ENCODE measurements around the gene EPS15. TPM values are rescaled to one million over a fixed set of nuclear protein-coding genes. Genes with fewer than 3 reads are reported as not detected.

Gene EPS15
- total RNA-seq, 2 donors from 2014 or later: 40.3 to 55.8 TPM

DNA sequence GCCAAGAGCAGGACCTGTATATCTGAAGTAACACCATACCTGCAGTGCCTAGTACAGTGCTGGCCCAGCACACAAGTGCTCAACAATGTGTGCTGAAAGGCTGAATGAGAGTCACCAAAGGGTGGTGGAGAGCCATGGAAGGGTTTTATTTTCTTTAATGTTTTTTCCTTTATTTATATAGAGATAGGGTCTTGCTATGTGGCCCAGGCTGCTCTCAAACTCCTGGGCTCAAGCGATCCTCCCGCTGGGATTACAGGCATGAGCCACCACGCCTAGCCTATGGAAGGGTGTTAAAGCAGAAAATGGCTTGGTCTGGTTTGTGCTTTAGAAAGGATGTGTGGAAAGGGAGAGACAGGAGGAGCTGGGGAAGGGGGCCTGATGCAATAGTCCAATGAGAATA lies 175.4 kb downstream of the EPS15 start:
- intact Hi-C loops (cut with DNase I): loop anchor here (10.0 kb wide), 1 partner anchor 191 kb away; no protein-coding TSS in a partner anchor
- Histone ChIP-seq H3K4me1 (no peaks in the 10 kb centered on the region), H3K27ac (no peak overlapping the region), H3K9me3 (no peaks in the 10 kb centered on the region), H3K4me3 (no peak overlapping the region), H3K27me3 (no peaks in the 10 kb centered on the region), H3K36me3 (no peaks in the 10 kb centered on the region), H3K9ac (ENCODE audit: low read depth in 2 of 2, low read length in 2 of 2) (no peak overlapping the region)
- DNase-seq: no peak
- TF ChIP-seq, protein P1, sequence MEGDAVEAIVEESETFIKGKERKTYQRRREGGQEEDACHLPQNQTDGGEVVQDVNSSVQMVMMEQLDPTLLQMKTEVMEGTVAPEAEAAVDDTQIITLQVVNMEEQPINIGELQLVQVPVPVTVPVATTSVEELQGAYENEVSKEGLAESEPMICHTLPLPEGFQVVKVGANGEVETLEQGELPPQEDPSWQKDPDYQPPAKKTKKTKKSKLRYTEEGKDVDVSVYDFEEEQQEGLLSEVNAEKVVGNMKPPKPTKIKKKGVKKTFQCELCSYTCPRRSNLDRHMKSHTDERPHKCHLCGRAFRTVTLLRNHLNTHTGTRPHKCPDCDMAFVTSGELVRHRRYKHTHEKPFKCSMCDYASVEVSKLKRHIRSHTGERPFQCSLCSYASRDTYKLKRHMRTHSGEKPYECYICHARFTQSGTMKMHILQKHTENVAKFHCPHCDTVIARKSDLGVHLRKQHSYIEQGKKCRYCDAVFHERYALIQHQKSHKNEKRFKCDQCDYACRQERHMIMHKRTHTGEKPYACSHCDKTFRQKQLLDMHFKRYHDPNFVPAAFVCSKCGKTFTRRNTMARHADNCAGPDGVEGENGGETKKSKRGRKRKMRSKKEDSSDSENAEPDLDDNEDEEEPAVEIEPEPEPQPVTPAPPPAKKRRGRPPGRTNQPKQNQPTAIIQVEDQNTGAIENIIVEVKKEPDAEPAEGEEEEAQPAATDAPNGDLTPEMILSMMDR (IDR thresholded peaks at IDR 0.05): no peak

DNA sequence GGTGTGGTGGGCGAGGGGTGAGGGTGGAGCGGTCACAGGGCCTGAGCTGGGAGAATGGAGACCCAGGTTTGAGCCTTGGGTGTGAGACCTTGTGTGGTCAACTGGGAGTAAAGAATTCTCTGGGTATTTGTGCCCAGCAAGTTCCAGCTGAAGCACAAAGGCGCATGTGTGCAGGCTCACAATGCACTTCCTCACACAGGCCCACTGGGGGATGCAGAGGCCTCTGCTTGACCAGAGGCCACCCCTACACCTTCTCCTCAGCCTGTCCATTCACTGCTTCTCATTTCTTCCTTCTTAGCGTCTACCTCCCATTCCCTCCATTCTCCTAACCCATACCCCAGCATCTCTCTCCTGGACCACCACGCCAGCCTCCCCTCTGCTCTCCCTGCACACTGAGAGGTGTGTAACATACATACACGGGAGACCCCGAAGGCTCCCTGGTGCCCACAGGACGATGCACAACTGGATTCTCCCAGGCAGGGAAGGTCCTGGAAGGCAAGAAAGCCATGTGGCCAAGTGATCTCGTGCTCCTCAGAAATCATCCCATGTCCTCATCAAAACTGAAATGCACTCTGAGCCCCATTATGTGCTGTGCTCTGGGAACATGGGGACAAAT lies 176.4 kb downstream of the EPS15 start:
- Histone ChIP-seq H3K27ac (no peak overlapping the region), H3K4me1 (no peaks in the 10 kb centered on the region), H3K27me3 (no peaks in the 10 kb centered on the region), H3K4me3 (no peak overlapping the region), H3K9me3 (no peaks in the 10 kb centered on the region), H3K9ac (ENCODE audit: low read depth in 2 of 2, low read length in 2 of 2) (no peak overlapping the region), H3K36me3 (no peaks in the 10 kb centered on the region)
- TF ChIP-seq, protein P1 (IDR thresholded peaks at IDR 0.05): no peak
- DNase-seq: no peak
- intact Hi-C loops (cut with DNase I): loop anchor here (10.0 kb wide), 1 partner anchor 192 kb away; no protein-coding TSS in a partner anchor

- no peak overlapping the region for H3K4me3 ChIP-seq
- H3K9ac ChIP-seq (ENCODE audit: low read depth in 2 of 2, low read length in 2 of 2): no peak overlapping the region
- H3K9me3 ChIP-seq: no peaks in the 10 kb centered on the region
- H3K27me3 ChIP-seq: no peaks in the 10 kb centered on the region
- H3K4me1 ChIP-seq: no peaks in the 10 kb centered on the region
- intact Hi-C loops (cut with DNase I): loop anchor here (10.0 kb wide), 1 partner anchor 193 kb away; no protein-coding TSS in a partner anchor
- H3K27ac ChIP-seq: no peak overlapping the region
- no peaks in the 10 kb centered on the region for H3K36me3 ChIP-seq
- TF ChIP-seq, protein P1 (IDR thresholded peaks at IDR 0.05): no peak
- DNase-seq: no peak
Observed at GRCh38 chr1:51341876-51342496, 177.1 kb downstream of the EPS15 start.

DNA sequence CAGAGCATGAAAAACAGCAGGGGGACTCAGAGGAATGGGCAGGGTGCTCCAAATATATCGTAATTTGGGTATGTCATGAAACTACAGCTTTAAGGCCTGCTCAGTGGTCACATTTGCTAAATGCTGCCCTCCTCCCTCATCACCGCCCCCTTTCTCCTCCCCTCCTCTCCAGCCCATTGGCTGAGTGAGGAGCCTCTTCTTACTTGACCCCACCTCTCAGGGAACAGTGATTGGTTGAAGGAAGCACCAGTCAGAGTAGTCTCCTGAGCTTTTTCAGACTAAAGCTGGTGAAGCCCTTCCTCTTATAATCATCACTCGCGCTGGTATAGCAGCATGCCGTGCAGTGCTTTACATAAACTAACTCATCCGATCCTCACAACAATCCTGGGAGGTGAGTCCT lies 178.7 kb downstream of the EPS15 start:
- Histone ChIP-seq H3K27ac (no peak overlapping the region), H3K9me3 (no peaks in the 10 kb centered on the region), H3K9ac (ENCODE audit: low read depth in 2 of 2, low read length in 2 of 2) (no peak overlapping the region), H3K36me3 (no peaks in the 10 kb centered on the region), H3K4me3 (no peak overlapping the region), H3K27me3 (no peaks in the 10 kb centered on the region), H3K4me1 (no peaks in the 10 kb centered on the region)
- intact Hi-C loops (cut with DNase I): loop anchor here (10.0 kb wide), 1 partner anchor 194 kb away; no protein-coding TSS in a partner anchor
- TF ChIP-seq, protein P1 (IDR thresholded peaks at IDR 0.05): no peak
- DNase-seq: no peak

- DNase-seq: no peak
- intact Hi-C loops (cut with DNase I): no loop called here
Observed at GRCh38 chr1:51336711-51337110, 182.4 kb downstream of the EPS15 start.

More at GRCh38 chr1:51336711-51337110, 182.4 kb downstream of the EPS15 start:
- Histone ChIP-seq H3K36me3 (no peaks in the 10 kb centered on the region), H3K27me3 (no peaks in the 10 kb centered on the region), H3K27ac (no peak overlapping the region), H3K9ac (ENCODE audit: low read depth in 2 of 2, low read length in 2 of 2) (no peak overlapping the region), H3K4me1 (no peaks in the 10 kb centered on the region), H3K4me3 (no peak overlapping the region), H3K9me3 (no peaks in the 10 kb centered on the region)
- TF ChIP-seq, protein P1 (IDR thresholded peaks at IDR 0.05): no peak
